ENCODE data around the gene LRG1.

The LRG1 gene

DNA sequence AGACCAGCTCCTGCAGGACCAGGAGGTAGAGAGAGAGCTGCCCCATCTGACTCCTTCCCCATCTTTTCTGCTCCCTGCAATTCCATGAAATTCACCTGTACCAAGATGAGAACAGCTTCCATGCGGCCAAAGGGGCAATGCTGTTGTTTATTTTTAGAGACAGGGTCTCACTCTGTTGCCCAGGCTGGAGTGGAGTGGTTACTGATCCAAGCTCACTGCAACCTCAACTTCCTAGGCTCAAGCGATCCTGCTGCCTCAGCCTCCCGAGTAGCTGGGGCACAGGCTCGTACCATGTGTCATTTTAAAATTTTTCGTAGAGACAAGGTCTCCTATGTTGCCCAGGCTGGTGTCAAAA is 18.0 kb downstream of the LRG1 start:
- ChIA-PET CTCF (interaction anchor here (1.0 to 6.0 kb wide), 5 partner anchors 14 to 115 kb away, joined by 3 to 64 read pairs (median 8); partner anchors contain the start of gene PLIN5), POLR2A (no interaction called here)
- TF ChIP-seq, protein P1, sequence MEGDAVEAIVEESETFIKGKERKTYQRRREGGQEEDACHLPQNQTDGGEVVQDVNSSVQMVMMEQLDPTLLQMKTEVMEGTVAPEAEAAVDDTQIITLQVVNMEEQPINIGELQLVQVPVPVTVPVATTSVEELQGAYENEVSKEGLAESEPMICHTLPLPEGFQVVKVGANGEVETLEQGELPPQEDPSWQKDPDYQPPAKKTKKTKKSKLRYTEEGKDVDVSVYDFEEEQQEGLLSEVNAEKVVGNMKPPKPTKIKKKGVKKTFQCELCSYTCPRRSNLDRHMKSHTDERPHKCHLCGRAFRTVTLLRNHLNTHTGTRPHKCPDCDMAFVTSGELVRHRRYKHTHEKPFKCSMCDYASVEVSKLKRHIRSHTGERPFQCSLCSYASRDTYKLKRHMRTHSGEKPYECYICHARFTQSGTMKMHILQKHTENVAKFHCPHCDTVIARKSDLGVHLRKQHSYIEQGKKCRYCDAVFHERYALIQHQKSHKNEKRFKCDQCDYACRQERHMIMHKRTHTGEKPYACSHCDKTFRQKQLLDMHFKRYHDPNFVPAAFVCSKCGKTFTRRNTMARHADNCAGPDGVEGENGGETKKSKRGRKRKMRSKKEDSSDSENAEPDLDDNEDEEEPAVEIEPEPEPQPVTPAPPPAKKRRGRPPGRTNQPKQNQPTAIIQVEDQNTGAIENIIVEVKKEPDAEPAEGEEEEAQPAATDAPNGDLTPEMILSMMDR (IDR thresholded peaks at IDR 0.05; ENCODE audit: control extremely low read depth, extremely low read depth, low read depth, missing control alignments): no peak
- DNase-seq (ENCODE audit: extremely low spot score): no peak

DNA sequence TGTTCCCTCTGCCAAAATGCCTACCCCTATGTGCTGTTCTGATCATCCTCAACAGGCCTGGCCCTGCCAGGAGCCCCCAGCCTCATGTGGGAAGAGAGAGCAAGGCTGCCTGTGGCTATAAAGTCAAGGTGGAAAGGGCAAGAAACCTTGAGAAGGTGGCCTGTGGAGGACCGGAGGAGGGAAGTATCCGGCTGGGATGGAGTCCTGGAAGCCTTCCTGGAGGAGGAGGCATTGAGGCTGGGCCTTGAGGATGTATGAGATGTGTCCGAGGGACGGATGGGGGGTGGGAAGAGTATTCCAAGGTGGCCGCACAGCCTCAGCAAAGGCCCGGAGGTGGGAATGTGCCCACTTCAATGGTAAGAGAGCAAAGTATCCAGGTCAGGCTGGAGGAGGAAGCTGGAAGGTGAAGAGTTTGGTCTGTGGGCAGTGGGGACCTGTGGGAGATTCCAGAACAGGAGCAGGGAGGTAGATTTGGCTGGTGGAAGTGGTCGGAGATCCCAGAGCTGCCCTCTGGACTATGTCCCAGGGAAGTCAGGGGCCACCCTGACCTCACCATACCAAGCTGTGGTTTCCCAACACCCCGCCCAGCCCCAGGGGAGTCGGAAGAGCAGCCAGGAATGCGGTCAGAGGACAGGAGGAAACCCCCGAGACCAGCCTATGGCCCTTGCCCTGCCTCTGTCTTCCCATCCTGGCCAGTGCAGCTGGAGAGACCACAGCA is 18.5 kb downstream of the LRG1 start:
- POLR2A ChIA-PET: no interaction called here
- CTCF ChIA-PET: interaction anchor here (1.0 to 6.0 kb wide), 4 partner anchors 14 to 116 kb away, joined by 3 to 64 read pairs (median 15); partner anchors contain the start of gene PLIN5

DNA sequence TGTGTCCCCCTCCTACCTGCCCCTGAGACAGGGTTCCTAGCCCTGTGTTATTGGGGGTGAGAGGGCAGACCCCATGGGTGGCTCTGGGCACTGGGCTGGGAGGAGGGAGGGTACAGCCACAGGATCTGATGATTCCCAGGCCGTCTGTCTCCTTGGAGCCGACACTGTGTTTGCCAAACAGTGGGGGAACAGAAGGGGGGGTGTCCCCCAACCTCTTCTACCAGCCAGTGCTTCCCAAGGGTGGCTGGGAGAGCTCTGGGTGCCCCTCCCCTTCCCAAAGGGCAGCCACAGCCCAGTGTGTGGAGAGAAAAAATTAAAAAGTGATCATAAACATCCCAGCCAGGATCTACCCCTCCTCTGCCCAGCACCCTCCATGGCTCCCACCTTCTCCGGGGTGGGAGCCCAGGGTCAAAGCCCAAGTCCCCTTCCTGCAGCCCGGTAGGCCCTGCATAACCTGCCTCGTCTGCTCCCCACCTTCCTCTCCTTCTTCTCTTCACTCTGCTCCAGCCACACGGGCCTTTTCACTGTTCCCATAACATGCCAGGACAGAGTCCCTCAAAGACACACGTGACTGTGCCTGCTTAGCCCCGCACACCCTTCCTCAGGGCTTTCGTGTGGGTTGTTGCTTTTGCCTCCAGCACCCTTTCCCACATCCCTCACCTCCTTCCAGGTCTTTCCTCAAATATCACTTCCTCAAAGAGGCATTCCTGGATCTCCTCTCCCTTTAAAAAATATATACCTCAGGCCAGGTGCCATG is 20.1 kb downstream of the LRG1 start:
- TF ChIP-seq, protein P1 (IDR thresholded peaks at IDR 0.05; ENCODE audit: control extremely low read depth, extremely low read depth, low read depth, missing control alignments): no peak
- DNase-seq (ENCODE audit: extremely low spot score): no peak
- ChIA-PET CTCF (no interaction called here), POLR2A (no interaction called here)

More for the DNA sequence above, 18.5 kb downstream of the LRG1 start:
- TF ChIP-seq, protein P1 (IDR thresholded peaks at IDR 0.05; ENCODE audit: control extremely low read depth, extremely low read depth, low read depth, missing control alignments): no peak
- DNase-seq (ENCODE audit: extremely low spot score): no peak

DNA sequence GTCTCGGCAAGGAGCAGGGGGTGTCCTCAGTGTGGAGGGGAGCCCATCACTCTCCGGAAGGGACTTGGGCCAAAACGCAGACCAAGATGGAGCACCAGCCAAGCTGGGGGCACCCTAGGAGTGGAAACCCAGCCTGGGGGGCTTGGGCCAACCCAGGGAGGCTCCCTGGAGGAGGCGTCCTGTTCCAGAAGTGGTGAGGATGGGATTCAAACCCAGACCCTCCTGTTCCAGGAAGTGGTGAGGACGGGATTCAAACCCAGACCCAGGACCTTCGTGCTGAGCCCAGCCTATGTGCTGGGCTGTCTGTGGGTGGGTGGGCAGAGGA is 20.7 kb downstream of the LRG1 start:
- CTCF ChIA-PET: no interaction called here
- POLR2A ChIA-PET: no interaction called here

DNA sequence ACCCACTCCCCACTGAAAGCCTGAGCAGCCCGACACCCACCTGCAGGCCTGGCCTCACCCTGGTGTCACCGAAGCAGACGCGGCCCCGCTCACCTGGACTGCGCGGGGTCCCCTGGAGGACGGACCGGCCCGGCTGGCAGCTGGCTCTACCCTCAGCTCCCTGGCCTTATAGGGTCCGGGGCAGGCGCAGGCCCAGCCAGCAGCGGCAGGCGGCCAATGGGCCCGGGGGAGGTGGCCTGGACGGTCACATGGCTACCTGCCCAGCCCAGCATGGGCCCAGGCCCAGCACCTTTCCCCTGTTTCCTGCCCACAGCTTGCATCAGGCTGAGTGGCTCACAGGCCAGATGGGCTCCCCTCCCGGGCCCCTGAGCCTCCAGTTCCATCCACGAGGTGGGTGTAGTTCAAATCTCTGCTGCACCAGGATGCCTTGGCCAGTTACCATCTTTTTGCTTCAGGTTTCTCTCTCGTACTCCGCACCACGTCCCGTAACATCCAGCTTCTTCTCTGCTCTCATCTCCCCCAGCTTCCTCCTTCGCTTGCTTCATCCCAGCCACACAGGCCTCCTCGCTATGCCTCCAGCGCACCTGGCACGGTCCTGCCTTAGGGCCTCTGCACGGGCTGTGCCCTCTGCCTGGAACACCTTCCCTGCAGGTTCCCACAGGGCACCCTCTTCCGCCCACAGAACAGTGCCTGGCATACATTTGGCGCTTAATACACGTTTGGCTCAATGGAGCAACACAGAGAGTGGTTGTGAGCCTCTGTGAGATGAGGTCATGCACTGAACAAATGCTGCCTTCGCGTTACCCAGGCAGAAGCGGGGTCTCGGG is 21.3 kb downstream of the LRG1 start, which contains the start of gene PLIN4:
Gene PLIN4 (minus strand): TSS at position 142 of the 827 bp plus-strand sequence. CDS start 214 bp downstream, outside the sequence.
- DNase-seq (ENCODE audit: extremely low spot score): no peak
- CTCF ChIA-PET: interaction anchor here (1.2 kb wide), 1 partner anchor 58 kb away, joined by 3 read pairs; no protein-coding TSS in a partner anchor
- TF ChIP-seq, protein P1 (IDR thresholded peaks at IDR 0.05; ENCODE audit: control extremely low read depth, extremely low read depth, low read depth, missing control alignments): no peak
- POLR2A ChIA-PET: interaction anchor here (0.6 kb wide), 1 partner anchor 684 kb away, joined by 4 read pairs; no protein-coding TSS in a partner anchor

More for the DNA sequence above, 20.7 kb downstream of the LRG1 start:
- DNase-seq (ENCODE audit: extremely low spot score): no peak
- TF ChIP-seq, protein P1 (IDR thresholded peaks at IDR 0.05; ENCODE audit: control extremely low read depth, extremely low read depth, low read depth, missing control alignments): no peak
